ENCODE data around the gene CNTF.

- TF ChIP-seq POLR2A (IDR thresholded peaks at IDR 0.05) (no peak), CTCF (IDR thresholded peaks at IDR 0.05) (no peak), EP300 (IDR thresholded peaks at IDR 0.05) (no peak)
Observed at GRCh38 chr11:58616594-58616993, 5.9 kb upstream of the CNTF start.
